ENCODE results near the gene SRR.
"Not testable (repeated sequence)": the region's sequence is repeated elsewhere in the genome, so short reads cannot be mapped to it uniquely, and the experiment has no call there.

Gene SRR

GRCh38 chr17:2292100-2292499, 11.7 kb upstream of the SRR start:
- no peak for DNase-seq (ENCODE audit: low read depth in 2 of 2)

DNA sequence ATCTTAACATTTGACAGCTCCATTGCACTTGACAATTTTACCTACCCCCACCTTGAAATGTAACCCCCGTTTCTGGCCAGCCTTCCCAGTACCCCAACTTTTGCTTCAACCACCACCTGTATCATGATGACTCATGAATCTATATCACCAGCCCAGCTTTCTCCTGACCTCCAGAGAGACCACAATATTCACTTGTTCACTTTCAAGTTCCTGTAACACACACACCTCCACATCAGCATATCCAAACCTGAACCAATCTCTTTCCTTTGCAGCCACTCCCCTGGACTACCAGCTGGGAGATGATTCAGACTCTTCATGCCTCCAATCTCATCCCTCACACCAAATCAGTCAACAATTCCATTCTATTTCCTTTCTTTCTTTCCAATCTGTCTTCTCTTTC, 8.2 kb upstream of the SRR start:
- DNase-seq (ENCODE audit: low read depth in 2 of 2): no peak

DNA sequence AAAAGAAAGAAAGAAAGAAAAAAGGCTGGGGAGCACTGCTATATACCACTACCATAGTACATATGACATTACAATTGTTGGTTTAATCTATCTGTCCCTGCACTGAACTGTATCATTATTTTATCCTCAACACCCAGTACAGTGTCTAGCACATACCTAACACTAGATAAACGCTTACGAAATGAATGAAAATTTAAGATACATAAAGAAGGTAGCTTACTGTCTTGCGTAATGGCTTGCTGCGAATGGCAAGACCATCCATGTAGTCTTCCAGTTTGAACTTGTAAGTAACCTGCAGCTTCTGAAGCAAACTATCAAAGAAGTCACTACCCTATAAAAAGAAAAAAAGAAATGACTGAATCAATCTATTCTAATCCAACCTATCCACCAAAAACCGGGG, 6.7 kb upstream of the SRR start:
- no peak for DNase-seq (ENCODE audit: low read depth in 2 of 2)

DNA sequence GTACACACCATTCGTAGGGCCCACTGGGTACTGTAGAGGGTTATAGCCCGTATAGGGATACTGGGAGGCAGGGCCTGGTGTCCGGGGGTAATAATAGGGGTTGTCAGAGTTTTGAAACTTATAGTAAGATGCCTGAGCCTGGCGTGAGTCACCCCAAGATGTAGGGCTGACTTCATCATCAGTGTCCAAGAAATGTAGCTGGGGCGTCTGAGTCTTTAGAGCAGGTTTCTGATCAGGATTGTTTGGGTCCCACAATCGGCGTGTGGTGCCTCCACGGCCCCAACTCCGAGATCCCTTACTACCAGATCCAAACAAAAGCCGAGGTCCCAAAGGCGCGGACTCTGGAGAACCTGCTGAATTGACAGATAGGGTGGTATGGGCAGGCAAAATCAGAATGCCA, 4.6 kb upstream of the SRR start:
- DNase-seq (ENCODE audit: low read depth in 2 of 2): no peak

- DNase-seq (ENCODE audit: low read depth in 2 of 2): no peak
Observed at GRCh38 chr17:2299756-2300155, 4.0 kb upstream of the SRR start.

- DNase-seq (ENCODE audit: low read depth in 2 of 2): no peak
Observed at GRCh38 chr17:2302778-2303203, 959 bp upstream of the SRR start.

- no peak for DNase-seq (ENCODE audit: low read depth in 2 of 2)
Observed at GRCh38 chr17:2304931-2305330, 1.2 kb downstream of the SRR start.

DNA sequence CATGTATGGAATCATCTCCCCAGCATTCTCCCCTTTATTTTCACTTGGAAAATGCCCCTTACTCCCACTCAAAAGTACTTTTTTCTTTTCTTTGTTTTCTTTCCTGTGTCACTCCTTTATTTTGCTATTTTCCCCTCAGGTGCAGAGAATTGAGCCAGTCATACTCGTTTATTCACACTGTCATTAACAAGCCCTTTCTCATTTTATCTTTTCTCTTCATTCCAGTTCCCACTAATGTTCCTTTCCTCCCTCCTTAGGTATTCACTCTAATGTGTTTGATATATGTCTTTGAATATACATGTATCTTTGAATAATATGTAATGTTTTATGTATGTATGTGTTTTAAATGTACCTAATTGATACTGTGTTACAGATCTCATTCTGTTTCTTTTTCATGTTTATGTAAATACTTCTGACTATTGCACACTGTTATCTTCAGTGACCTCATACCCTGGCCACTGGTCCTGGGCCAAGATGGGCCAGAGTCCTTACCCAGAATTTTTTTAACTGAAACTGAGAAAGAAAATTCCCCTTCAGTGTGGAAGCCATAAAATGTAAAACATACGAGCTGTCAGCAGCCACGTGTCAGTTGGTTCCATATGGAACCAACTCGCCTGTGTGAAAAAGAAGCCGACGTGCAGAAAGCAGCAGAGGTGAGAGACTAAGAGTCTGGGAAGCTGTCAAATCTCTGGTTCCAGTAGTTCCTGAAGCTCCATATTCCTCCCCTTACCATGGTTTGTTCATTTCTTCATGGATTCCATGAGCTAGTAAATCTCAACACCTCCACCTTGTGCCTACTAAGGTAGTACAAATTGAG, 5.8 kb downstream of the SRR start:
- DNase-seq (ENCODE audit: low read depth in 2 of 2): peak in 1 of 2 experiments; percentile 14

DNA sequence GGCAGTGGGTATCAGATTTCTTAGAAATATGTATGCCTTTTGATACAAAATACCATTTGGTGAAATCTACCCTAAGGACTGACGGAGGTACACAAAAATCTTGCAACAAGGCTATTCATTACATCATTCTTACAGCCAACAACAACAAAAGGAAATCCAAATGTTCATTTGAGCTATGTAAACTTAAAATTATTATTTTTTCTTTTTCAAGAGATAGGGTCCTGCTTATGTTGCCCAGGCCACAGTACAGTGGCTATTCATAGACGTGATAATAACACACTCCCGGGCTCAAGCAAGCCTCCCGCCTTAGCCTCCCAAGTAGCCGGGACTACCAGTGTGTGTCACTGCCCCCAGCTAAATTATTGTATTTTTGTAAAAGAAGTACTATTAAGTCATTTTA, 9.0 kb downstream of the SRR start:
- DNase-seq (ENCODE audit: low read depth in 2 of 2): no peak

DNA sequence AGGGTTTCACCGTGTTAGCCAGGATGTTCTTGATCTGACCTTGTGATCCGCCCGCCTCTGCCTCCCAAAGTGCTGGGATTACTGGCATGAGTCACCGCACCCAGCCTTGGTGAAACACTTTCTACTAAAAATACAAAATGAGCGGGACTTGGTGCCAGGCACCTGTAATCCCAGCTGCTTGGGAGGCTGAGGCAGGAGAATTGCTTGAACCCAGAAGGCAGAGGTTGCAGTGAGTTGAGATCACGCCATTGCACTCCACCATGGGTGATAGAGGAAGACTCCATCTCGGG, 13.1 kb downstream of the SRR start:
- not testable (repeated sequence) for DNase-seq (ENCODE audit: low read depth in 2 of 2)

DNA sequence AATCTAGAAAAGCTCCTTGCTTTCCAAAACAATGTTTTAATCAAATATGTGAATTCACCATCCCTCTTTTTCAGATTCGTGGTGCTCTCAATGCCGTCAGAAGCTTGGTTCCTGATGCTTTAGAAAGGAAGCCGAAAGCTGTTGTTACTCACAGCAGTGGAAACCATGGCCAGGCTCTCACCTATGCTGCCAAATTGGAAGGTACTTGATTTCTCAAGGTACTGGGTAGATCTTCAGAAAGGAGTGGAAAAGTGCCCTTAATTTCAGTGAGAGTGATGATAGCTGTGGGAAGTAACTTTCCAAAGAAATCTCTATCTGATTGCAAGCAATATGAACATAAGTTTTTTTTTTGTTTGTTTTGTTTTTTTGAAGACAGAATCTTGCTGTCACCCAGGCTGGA, 14.0 kb downstream of the SRR start:
- DNase-seq (ENCODE audit: low read depth in 2 of 2): no peak

DNA sequence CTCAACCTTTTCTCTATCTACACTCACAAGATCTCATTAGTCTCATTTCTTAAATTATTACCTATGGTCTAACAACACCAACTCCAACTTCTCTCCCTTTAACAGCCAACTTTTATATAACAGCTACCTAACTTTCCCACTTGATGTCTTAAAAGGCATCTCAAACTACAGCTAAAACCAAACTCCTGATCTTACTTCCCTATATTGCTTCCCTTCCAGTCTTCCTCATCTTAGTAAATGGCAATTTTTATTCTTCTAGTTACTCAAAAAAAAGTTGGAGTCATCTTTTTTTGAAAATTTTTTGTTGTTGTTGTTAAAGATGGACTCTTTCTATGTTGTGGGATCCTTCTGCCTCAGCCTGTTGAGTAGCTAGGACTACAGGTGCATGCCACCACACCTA, 15.3 kb downstream of the SRR start:
- no peak for DNase-seq (ENCODE audit: low read depth in 2 of 2)

- no peak for DNase-seq (ENCODE audit: low read depth in 2 of 2)
Observed at GRCh38 chr17:2321399-2321798, 17.6 kb downstream of the SRR start.

- no peak for DNase-seq (ENCODE audit: low read depth in 2 of 2)
Observed at GRCh38 chr17:2323629-2324314, 20.0 kb downstream of the SRR start.

- no peak for DNase-seq (ENCODE audit: low read depth in 2 of 2)
Observed at GRCh38 chr17:2331303-2331702, 27.6 kb downstream of the SRR start.

DNA sequence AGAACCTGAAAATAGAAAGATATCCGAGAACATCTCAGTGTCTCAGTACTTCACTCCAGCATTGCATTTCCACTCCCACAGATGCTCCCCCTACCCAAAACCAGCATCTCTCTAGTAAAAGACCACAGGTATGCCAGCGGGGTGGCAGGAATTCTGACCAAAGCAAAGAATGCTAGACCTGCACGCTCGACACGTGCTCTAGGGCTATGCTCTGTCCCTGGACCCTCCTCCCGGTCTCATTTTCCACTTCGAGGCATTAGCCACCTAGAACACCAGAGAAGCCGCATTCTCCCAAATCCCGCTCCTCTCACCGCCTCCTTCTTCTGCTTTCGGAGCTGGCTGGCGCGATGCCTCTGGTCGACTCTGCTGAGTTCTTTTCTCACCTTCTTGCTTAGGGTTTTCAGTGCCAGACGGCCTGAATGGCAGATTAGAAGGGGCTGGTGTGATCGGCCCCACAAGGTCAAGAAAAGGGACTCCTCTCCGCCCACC, 32.0 kb downstream of the SRR start:
- DNase-seq (ENCODE audit: low read depth in 2 of 2): no peak

GRCh38 chr17:2336215-2336851, 32.6 kb downstream of the SRR start, which contains the start of gene TSR1:
TSS of gene TSR1 (minus strand) at chr17:2336457. CDS start at chr17:2336427, 30 bp downstream.
- DNase-seq (ENCODE audit: low read depth in 2 of 2): peak; percentile 65 to 66

DNA sequence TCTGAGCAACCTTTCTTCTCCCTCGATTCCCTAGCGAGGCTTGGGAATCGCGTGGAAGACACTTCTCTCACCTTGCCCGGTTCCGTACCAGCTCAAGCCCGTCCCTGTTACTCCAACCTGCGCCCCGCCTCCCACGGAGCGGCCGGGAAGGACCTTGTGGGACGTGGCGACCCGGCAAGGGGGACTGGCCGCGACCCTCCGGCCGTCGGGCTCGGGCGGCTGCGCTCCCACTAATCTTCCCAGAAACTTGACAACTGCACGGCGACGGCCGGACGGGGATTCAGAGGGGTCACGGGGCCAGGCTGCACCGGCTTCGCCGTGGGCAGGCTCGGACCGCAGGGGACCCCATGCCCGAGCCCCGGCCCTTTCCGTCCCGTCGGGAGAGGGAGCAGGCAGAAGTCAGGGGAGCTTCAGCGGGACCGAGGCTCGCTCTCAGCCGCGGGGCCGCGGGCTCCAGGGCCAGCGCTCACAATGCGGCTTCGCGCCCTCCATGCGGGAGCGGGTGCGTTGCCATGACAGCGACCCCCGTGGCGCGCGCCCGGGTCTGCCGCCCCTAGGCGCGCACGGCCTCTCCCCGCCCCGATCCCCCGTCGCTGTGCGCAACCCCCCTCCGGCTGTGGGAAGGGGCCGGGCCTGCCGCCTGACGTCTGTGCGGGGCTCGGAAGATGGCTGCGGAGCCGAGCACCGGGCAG, 33.2 kb downstream of the SRR start, which contains the start of gene SGSM2:
SGSM2 (plus strand) TSS at position 650 of the 692 bp plus-strand sequence. CDS start 188 bp downstream, outside the sequence.
- DNase-seq (ENCODE audit: low read depth in 2 of 2): no peak

DNA sequence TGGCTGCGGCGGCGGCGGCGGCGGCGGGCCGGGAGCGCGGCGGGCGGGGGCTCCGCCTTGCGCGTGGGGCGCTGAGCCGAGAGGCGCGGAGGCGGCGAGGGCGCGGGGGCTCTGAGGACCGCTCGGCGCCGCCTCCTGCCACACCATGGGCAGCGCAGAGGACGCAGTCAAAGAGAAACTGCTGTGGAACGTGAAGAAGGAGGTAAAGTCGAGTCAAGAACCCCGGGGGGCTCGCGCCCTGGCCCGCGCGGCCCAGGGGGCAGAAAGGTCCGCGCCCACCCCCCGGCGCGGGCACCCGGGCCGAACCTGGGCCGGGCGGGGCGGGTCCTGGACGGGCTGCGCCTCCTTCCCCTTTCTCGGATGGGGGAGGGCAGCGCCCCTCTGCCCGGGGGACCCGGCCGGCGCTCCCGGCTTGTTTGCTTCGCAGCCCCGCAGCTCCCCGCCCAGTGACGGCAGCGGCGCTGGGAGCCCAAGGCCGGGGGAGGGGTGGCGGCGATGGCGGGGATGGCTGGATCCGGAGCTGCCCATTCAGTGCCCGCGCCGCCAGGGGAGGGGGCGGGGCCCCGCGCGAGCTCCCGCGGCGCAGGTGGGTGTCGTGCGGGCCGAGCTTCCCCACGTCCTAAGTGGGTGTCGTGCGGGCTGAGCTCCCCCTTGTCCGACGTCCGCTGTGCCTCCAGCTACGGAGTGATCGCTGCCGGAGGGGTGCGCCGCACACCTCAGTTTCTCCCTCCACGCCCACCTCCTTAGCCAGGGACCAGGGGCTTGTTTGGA, 34.0 kb downstream of the SRR start:
- no peak for DNase-seq (ENCODE audit: low read depth in 2 of 2)

DNA sequence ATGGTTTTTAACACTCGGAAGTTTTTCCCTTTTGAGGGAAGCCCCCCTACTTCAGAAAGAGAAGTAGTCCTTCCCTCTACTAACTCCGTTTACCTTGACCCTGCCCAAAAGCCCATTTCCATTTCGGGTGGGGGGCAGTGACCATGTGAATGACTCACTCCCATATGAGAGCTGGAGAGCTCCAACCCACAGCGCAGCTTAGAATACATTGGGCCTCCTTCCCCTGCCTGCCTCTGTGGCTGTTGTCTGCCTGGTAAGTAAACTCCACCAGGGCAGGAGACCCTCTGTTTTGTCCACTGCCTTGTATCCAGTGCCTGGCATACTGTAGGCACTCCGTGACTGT, 34.5 kb downstream of the SRR start:
- no peak for DNase-seq (ENCODE audit: low read depth in 2 of 2)

- DNase-seq (ENCODE audit: low read depth in 2 of 2): no peak
Observed at GRCh38 chr17:2343421-2343820, 39.7 kb downstream of the SRR start.
